ENCODE measurements around the gene MAP2K5. TPM values are rescaled to one million over a fixed set of nuclear protein-coding genes. Genes with fewer than 3 reads are reported as not detected.

The MAP2K5 gene
- total RNA-seq, 1 experiment from 2014 or later, result 13.6 TPM

GRCh38 chr15:67803299-67803698 is 260.8 kb downstream of the MAP2K5 start:
- TF ChIP-seq ELF4 (CRISPR knock-in tag; IDR thresholded peaks at IDR 0.05; ENCODE audit: low read depth) (no peak), GRHL2 (CRISPR knock-in tag; IDR thresholded peaks at IDR 0.05; ENCODE audit: insufficient replicate concordance, severe bottlenecking) (no peak), USF2 (CRISPR knock-in tag; IDR thresholded peaks at IDR 0.05) (no peak), TP53 (CRISPR knock-in tag; IDR thresholded peaks at IDR 0.05) (no peak), ATF3 (CRISPR knock-in tag; conservative IDR thresholded peaks at IDR 0.05) (no peak), FOXK1 (CRISPR knock-in tag; IDR thresholded peaks at IDR 0.05) (no peak), E2F4 (CRISPR knock-in tag; IDR thresholded peaks at IDR 0.05; ENCODE audit: borderline replicate concordance, low read depth) (no peak), ZNF281 (CRISPR knock-in tag; IDR thresholded peaks at IDR 0.05) (no peak), ZNF121 (CRISPR knock-in tag; IDR thresholded peaks at IDR 0.05) (no peak), ZNF317 (CRISPR knock-in tag; IDR thresholded peaks at IDR 0.05; ENCODE audit: borderline replicate concordance, low read depth) (no peak)
- DNase-seq (ENCODE audit: low spot score) (no peak), ATAC-seq (no peak)
- H3K4me1 Mint-ChIP-seq, result peaks cover 37% of the 10 kb centered on the region
- no peak overlapping the region for H3K4me3 Mint-ChIP-seq
- ChIA-PET CTCF (no interaction called here), POLR2A (no interaction called here)
- no peak overlapping the region for H3K27ac Mint-ChIP-seq
- no peaks in the 10 kb centered on the region for H3K9me3 Mint-ChIP-seq
- no peaks in the 10 kb centered on the region for H3K36me3 Mint-ChIP-seq
- H3K27me3 Mint-ChIP-seq (ENCODE audit: low read depth), result no peaks in the 10 kb centered on the region; the same call in 1 of the 2 replicates

- Mint-ChIP-seq H3K9me3 (no peaks in the 10 kb centered on the region), H3K4me3 (no peak overlapping the region), H3K27ac (no peak overlapping the region), H3K36me3 (no peaks in the 10 kb centered on the region), H3K4me1 (peaks cover 36% of the 10 kb centered on the region), H3K27me3 (ENCODE audit: low read depth) (no peaks in the 10 kb centered on the region; the same call in 1 of the 2 replicates)
- ATAC-seq (peak; percentile 82), DNase-seq (ENCODE audit: low spot score) (peak; percentile 73)
- CTCF ChIA-PET, result interaction anchor here (1.2 to 1.7 kb wide), 2 partner anchors 17 to 191 kb away, joined by 3 read pairs; no protein-coding TSS in a partner anchor
- POLR2A ChIA-PET, result interaction anchor here (1.4 kb wide), 1 partner anchor 16 kb away, joined by 3 read pairs; no protein-coding TSS in a partner anchor
- TF ChIP-seq GABPB1 (CRISPR knock-in tag; IDR thresholded peaks at IDR 0.05) (no peak), CDX4 (CRISPR knock-in tag; IDR thresholded peaks at IDR 0.05; ENCODE audit: borderline replicate concordance) (no peak), ERG (CRISPR knock-in tag; IDR thresholded peaks at IDR 0.05) (no peak), ZNF138 (CRISPR knock-in tag; conservative IDR thresholded peaks at IDR 0.05) (no peak), SP1 (CRISPR knock-in tag; conservative IDR thresholded peaks at IDR 0.05) (peak; percentile 36; the same call in 1 of the 2 replicates), ZNF317 (CRISPR knock-in tag; IDR thresholded peaks at IDR 0.05; ENCODE audit: borderline replicate concordance, low read depth) (0 out of 2 replicates have a peak, but pooled peaks have one; percentile 14), NR2C2 (CRISPR knock-in tag; IDR thresholded peaks at IDR 0.05) (no peak), ZNF423 (CRISPR knock-in tag; IDR thresholded peaks at IDR 0.05) (peak; percentile 48; the same call in 1 of the 2 replicates), ZNF281 (CRISPR knock-in tag; IDR thresholded peaks at IDR 0.05) (no peak), GTF2I (CRISPR knock-in tag; conservative IDR thresholded peaks at IDR 0.05) (no peak), NFYB (CRISPR knock-in tag; conservative IDR thresholded peaks at IDR 0.05; ENCODE audit: low read depth) (no peak), ZBTB43 (CRISPR knock-in tag; IDR thresholded peaks at IDR 0.05) (peak; percentile 73; the same call in 1 of the 2 replicates), ETV6 (CRISPR knock-in tag; IDR thresholded peaks at IDR 0.05) (0 out of 2 replicates have a peak, but pooled peaks have one; percentile 60), TCF7 (CRISPR knock-in tag; IDR thresholded peaks at IDR 0.05; ENCODE audit: low read depth) (no peak)
Observed at GRCh38 chr15:67803996-67804843, 261.7 kb downstream of the MAP2K5 start.

Data from WTC11 (cell line).